22Rv1 (cell line): ENCODE results near the gene ADGRB3.

ENCODE experiments used
- H3K27ac ChIP-seq: fragments of 450-650 bp; 2 replicates; pipeline ENCODE4 v1.5.1; 2017
- ZFX ChIP-seq: fragments of 450-650 bp; IDR thresholded peaks from 2 replicates; pipeline ENCODE4 v1.6.1; 2017; ENCODE audit warnings: antibody characterized with exemption, borderline replicate concordance
- TF ChIP-seq, protein P1 (sequence below): fragments of 450-650 bp; IDR thresholded peaks from 2 replicates; pipeline ENCODE4 v1.5.1; 2017; ENCODE audit warnings: mild to moderate bottlenecking

Gene ADGRB3

DNA sequence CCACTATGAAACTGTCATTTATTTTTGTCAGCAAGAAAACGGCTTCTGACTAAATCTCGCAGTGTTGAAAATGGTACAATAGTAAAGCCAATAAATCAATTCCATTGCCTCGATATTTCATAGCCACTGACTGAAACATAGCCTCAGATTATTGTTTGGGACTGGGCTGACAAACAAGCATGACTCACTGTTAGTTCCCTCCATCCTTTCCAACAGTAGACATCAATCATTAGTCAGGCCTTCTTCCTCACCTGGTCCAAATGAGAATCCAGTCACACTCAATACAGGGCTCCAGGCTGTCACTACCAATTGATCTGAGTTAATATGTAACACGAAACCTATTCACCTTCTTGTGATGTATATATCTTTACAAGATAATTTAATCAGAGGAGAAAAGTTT lies 66.1 kb downstream of the ADGRB3 start:
- H3K27ac ChIP-seq, result no peak overlapping the region
- no peak for TF ChIP-seq ZFX
- TF ChIP-seq, protein P1, sequence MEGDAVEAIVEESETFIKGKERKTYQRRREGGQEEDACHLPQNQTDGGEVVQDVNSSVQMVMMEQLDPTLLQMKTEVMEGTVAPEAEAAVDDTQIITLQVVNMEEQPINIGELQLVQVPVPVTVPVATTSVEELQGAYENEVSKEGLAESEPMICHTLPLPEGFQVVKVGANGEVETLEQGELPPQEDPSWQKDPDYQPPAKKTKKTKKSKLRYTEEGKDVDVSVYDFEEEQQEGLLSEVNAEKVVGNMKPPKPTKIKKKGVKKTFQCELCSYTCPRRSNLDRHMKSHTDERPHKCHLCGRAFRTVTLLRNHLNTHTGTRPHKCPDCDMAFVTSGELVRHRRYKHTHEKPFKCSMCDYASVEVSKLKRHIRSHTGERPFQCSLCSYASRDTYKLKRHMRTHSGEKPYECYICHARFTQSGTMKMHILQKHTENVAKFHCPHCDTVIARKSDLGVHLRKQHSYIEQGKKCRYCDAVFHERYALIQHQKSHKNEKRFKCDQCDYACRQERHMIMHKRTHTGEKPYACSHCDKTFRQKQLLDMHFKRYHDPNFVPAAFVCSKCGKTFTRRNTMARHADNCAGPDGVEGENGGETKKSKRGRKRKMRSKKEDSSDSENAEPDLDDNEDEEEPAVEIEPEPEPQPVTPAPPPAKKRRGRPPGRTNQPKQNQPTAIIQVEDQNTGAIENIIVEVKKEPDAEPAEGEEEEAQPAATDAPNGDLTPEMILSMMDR, result no peak

DNA sequence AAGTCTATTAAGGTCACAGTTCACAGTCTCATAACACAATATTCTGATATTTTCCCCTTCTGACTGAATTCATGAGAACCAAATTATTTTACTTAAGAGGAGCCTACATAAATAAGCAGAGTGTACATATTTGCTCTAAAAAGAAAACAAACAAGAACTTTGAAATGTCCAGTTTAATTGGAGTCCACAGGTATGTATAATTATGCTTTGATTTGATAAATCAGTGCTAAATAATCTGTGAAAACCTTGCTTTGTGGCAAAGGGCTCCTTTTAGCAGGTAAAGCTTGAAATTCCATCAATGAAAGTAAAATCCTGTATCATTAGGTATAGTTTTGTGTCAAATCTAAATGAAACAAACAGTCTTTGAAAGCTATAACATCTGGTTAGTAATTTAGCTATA lies 69.4 kb downstream of the ADGRB3 start:
- TF ChIP-seq ZFX, result no peak
- TF ChIP-seq, protein P1, result no peak
- H3K27ac ChIP-seq, result no peak overlapping the region

DNA sequence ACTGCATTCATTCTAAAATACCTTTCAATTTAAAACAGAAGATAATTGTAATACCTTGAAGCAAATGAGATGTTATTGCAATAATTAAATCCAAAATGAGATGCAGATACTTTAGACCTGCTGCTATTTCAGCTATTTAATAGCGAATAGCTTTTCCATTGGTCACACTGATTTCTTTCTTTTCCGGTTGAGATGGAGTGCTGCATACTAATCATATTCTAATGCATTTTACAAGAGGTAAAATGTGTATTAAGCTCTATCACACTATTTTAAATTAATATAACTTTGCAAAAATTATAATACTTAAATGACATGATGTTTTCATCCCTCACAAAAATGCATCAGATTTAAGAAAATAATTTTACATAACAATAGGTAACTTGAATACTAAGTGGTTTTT lies 74.0 kb downstream of the ADGRB3 start:
- no peak overlapping the region for H3K27ac ChIP-seq

DNA sequence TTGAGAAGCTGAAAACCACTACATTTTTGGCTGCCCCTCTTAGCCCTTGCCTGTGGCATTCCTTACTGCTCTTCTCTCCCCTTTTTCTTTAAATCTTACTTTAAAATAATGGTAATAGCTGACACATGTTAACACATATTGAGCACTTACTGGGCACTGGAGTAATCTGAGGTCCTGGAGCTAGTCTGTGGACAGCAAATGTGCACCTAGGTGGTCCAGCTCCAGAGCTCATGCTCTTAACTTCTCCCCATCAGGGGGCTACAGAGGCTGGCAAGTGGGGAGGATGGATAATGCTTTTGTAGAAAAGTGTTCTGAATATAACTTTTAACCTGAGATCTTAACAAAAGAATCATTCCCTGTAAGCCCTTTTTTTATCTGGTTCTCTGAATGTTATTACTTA lies 74.8 kb downstream of the ADGRB3 start:
- no peak overlapping the region for H3K27ac ChIP-seq
- TF ChIP-seq, protein P1, result no peak
- no peak for TF ChIP-seq ZFX

More for the DNA sequence above, 74.0 kb downstream of the ADGRB3 start:
- TF ChIP-seq ZFX, result no peak
- TF ChIP-seq, protein P1, result no peak

DNA sequence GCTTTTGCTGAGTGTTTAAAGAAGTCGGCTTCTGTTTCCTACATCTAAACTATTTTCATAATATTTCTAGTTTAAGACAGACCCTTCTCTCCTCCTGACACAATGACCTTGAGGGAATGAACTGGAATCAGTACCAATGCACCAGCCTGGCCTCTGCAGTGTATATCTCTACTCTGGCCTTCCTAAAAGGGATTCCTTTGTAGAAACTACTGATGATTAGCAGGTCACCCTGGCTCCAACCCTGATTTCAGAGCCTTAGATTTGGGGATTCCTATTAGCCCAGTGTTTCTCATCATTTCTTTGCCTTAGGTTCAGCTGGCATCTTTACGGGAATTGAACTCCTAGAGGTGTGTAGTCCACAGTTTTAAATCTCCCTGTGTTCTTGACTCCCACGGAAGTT lies 75.4 kb downstream of the ADGRB3 start:
- H3K27ac ChIP-seq, result no peak overlapping the region
- no peak for TF ChIP-seq ZFX
- TF ChIP-seq, protein P1, result no peak

DNA sequence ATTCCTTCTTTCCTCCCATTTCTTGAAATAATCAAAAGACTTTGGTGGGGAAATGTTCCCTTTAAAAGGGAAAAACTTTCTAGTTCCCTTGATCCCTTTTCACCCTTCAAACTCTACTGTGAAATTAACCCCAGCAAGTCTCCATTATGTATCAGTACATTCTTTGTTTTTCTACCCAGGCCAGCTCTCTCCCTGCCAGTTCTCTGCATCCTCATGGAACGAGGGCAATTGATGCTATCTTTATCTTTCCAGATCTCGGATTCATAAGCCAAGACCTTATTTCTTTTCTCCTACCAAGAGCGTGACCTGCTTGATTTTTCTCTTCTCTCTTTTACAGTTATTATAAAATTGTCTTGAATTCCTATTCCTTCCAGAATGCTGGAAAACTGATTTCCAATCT lies 75.8 kb downstream of the ADGRB3 start:
- TF ChIP-seq, protein P1, result no peak
- no peak for TF ChIP-seq ZFX
- H3K27ac ChIP-seq, result no peak overlapping the region

DNA sequence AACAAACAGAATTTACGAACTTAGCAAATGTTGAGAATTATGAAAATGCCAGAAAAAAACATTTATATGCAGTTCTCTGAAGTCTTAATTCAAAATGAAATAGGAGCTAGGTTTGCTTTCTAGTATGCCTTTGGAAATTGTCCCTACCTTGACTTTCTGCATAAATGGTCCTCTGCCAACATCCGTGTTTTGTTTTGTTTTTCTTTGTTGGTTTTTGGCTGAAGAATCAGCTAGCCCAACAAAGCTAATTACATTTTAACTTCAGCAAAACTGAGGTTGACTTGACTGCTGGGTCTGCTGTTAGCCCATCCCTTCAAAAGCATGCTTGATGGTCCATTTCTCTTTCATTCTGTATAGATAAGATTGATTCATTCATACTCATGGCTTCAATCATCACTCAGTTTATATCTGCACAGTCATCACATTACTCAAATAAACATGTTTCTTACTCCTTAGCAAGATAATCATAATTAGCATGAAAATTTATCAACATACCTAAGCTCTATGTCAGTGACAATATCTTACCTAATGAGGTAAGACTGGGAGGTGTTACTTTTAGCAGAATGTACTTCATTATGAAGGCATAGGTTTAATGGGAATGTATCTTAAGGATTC lies 76.4 kb downstream of the ADGRB3 start:
- TF ChIP-seq, protein P1, result no peak
- no peak for TF ChIP-seq ZFX
- no peak overlapping the region for H3K27ac ChIP-seq
